ENCODE data around the gene PSD4.

The PSD4 gene

DNA sequence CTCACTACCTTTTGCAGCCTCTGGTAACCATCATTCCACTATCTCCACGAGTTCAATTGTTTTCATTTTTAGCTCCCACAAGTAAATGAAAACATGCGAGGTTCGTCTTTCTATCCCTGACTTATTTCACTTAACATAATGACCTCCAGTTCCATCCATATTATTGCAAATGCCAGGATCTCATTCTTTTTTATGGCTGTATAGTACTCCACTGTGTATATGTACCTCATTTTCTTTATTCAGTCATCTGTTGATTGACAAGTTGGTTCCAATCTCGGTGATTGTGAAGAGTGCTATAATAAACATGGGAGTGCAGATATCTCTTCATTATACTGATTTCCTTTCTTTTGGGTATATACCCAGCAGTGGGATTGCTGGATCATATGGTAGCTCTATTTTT is 29.5 kb upstream of the PSD4 start:
- no peak for DNase-seq

DNA sequence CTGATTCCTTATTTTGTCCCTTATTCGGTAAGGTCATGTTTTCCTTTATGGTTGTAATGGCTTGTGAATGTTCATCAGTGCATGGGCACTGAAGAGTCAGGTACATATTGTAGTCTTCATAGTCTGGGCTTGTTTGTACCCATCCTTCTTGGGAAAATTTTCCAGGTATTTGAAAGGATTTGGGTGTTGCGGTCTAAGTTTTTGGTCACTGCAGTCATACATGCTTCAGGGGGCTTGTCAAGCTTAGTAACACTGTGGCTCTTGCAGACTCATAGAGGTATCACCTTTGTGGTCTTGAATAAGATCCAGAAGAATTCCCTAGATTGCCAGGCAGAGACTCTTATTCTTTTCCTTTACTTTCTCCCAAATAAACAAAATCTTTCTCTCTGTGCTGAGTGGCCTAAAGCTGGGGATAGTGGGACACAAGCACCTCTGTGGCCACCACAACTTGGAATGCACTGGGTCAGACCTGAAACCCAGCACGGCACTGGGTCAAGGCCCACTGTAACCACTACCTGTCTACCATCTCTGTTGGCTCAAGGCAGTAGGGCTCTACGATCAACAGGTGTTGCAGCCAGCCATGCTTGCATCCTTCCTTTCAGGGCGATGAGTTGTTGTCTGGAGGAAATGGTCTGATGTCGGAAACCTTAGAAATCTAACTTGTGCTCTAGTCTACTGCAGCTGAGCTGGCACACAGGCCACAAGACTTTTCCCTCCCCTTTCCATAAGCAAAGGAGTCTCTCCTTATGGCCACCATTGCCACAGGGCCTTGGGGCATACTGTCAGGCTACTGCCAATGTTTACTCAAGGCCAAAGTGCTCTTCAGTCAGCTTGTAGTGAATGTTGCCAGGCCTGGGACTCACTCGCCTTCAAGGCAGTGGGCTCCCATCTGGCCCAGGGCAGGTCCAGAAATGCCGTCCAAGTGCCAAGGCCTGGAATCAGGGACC is 24.9 kb upstream of the PSD4 start:
- DNase-seq, result no peak

- DNase-seq, result no peak
These were observed 24.1 kb upstream of the PSD4 start for GRCh38 chr2:113149553-113150257.

DNA sequence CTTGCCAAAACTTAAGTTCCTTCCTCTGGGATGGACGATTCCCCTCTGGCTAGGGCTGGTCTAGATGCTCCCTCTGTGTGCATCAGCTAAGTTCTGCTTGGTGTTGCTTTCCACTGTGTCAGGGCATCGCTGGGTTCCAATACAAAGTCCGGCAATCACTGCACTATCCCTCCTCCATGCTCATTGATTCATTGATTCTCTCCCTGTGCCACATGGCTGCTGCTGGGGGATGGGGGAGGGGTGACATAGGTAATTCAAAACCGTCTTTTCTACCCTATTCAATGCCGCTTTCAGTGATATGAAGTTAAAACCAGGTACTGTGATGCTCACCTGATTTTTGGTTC is 23.5 kb upstream of the PSD4 start:
- no peak for DNase-seq

- DNase-seq, result no peak
These were observed 18.4 kb upstream of the PSD4 start for GRCh38 chr2:113155331-113155730.

DNA sequence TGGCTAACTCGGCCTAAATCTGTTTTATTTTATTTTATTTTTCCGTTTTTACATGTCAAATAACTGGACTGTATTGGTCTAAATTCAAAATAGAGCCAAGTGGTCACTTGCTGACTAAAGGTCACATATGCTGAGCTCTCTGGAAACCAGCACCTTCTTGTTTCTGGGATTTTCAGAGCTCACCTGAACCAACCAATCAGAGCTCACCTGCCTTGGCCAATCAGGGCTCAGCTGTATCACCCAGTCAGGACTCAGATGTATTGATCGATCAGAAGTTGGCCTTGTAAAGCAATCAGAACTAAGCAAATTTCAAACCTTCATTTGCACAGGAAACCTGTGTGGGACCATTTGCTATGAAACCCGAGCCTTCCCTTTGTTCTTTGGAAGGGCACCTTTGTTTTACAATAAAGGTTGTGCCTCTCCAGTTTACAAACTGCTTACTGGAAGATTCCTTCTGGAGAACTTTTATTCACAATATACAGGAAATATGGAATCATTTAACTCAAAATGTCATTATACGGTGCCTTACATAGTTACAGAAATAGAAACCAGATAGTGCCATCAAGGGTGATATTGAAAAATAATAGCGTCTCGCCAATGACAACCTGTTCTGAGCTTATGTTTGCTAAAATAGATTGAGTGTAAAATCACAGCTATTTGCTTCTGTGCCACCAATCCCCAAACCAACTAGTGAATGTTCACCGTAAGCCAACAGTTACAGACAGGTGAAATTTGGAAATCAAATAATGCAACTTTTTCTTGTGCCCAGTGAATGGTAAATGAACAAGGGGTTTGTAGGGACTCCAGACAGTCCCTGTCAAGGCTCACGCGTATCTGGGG is 17.3 kb upstream of the PSD4 start:
- no peak for DNase-seq

DNA sequence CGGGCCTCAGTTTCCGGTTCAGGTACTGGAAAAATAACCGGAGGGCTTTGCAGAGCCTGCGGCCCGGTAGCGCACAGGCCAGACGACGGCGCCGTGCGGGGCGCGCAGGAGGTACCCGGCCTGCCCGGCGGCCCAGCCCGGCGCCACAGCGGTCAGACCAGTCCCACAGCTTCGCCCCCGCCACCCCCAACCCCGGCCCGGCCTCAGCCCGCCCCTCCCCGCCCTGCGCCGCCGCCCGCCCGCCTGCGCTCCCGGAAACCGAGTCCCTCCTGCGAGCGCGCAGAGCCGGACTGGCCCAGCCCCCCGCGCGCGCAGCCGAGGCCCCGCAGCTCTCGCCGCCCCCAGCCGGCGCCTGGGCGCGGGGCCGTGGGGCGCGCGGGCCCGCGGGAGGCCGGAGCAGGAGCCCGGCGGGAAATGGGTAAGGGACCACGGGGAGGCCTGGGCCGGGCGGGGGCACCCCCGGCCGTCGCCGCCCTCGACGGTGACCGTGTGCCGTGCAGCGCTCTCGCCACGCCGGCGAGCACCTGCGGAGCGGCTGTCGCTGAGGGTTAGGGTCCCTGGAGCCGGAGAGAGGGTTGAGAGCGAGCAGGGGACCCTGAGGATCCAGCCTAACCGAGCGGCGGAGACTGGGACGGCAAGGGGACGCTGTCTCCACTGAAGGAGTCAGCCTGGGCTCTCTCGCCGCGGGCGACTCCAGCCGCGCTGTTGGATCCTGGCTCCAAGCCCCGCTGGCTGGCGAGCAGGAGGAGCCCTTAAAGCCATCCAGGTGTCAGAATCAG is 16.5 kb upstream of the PSD4 start:
- DNase-seq, result no peak

DNA sequence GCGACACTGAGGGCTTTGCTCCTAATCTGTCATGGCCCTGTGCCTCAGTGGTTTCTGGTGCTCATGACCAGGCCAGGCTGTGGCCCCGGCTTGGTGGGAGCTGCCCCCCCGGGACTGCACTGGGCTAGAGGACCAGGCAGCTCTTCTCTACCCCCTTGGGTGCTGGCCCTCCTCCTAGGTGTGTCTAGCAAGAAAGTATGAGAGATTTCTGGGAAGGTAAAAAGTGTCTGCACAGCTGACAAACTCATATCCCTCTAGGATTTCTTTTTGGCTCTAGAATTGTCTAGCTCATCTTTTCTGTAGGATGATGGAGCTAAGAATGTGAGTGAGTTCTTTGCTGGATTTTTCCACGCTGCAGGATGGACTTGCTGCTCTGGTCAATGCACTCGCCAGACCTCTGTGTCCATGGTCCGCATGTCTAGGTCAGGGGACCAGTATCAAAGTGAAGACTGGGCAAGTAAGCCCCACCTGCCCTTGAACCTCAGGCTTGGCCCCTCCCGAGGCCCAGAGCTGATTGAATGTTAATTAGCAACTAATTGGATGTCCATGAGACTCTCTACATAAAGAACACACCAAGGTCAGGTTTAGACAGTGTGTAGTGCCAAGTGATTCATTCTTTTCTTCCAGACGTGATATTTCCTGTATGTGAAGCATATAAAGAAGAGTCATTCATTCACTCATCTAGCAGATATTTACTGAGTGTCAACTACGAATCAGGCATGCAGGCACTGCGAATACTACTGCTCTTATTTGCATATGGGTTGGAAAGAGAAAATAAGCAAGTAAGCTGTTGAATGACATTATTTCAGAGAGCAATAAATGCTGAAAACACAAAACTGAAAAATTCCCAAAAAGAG is 15.6 kb upstream of the PSD4 start:
- no peak for DNase-seq

GRCh38 chr2:113158884-113159553 is 14.8 kb upstream of the PSD4 start:
- DNase-seq, result no peak

DNA sequence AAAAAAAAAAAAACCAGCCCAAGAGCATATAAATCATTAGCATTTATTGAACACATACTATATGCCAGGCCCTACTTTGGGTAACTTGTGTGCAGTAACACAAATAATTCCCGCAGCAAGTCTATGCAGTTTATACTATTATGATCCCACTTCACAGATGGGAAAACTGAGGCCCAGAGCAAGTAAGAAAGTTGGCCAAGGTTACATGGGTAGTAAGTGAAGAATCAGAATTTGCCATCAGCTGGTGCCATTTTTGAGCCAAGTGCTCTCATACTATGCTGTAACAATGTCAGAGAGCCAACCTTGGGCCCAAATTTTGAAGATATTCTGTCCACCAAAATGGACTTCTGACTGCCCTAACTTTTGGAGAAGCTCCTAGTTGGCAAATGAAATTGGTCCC is 13.5 kb upstream of the PSD4 start:
- no peak for DNase-seq

- DNase-seq, result no peak
These were observed 12.8 kb upstream of the PSD4 start for GRCh38 chr2:113160962-113161361.

GRCh38 chr2:113162173-113162572 is 11.6 kb upstream of the PSD4 start:
- DNase-seq, result no peak

- no peak for DNase-seq
These were observed 10.9 kb upstream of the PSD4 start for GRCh38 chr2:113162869-113163268.

- no peak for DNase-seq
These were observed 9.4 kb upstream of the PSD4 start for GRCh38 chr2:113164215-113164929.

- DNase-seq, result no peak
These were observed 8.7 kb upstream of the PSD4 start for GRCh38 chr2:113164930-113165585.

DNA sequence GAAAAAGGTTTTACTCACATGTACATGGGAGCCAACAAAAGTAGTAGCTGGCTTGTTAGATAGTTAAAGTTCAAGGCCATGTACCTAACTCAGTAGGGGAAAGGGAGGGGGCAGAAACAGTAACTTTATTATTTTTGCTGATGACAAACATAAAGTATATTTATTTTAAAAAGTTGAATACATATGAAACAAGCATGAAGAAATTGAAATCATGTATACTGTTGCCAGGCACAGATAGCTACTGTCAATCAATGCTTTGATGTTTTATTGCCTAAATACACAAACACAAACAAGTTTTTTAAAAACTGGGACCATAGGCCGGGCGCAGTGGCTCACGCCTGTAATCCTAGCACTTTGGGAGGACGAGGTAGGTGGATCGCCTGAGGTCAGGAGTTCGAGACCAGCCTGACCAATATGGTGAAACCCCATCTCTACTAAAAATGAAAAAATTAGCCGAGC is 7.6 kb upstream of the PSD4 start:
- no peak for DNase-seq

GRCh38 chr2:113167115-113167932 is 6.4 kb upstream of the PSD4 start:
- peak; percentile 79 for DNase-seq

- no peak for DNase-seq
These were observed 5.8 kb upstream of the PSD4 start for GRCh38 chr2:113167962-113168340.

DNA sequence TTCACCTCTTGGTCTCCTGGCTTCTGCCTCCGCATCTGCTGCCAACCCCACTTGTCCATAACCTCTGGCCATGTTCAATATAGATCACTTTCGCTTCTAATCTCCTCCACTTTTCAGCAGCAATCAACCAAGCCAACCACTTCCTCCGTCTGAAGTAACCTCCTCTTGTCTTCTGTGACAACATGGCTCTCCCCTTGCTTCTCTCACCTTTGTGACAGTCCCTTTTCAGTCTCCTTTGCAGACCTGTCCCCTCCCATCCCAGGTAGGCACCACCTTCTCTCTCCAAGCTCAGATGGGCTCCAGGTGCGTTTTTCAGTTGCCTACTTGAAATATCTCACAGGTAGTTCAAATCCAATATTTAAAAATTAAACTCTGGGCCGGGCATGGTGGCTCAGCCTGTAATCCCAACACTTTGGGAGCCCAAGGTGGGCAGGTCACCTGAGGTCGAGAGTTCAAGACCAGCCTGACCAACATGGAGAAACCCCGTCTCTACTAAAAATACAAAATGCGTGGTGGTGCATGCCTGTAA is 4.7 kb upstream of the PSD4 start:
- no peak for DNase-seq
